Breast epithelium (tissue), 3 donors: ENCODE data around the gene GLIPR1L1.

Experiments
- CTCF ChIP-seq, 3 donors: fragments of 450-650 bp; IDR thresholded peaks; one replicate each; pipeline ENCODE4 v1.5.1; 2016 to 2017; ENCODE audit warnings: antibody characterized with exemption in 3 of 3, mild to moderate bottlenecking in 3 of 3, moderate library complexity in 3 of 3
- POLR2AphosphoS5 ChIP-seq, 3 donors: sonication (generic); formaldehyde crosslinking; IDR thresholded peaks; one replicate each; pipeline ENCODE4 v1.6.1; 2017; ENCODE audit warnings: antibody characterized with exemption in 3 of 3

- TF ChIP-seq CTCF (IDR thresholded peaks at IDR 0.05) (no peak), POLR2AphosphoS5 (IDR thresholded peaks at IDR 0.05) (no peak)
These were observed 10.8 kb upstream of the GLIPR1L1 start for GRCh38 chr12:75323663-75324062.
